ENCODE data around the gene NEDD4L.

Gene NEDD4L

DNA sequence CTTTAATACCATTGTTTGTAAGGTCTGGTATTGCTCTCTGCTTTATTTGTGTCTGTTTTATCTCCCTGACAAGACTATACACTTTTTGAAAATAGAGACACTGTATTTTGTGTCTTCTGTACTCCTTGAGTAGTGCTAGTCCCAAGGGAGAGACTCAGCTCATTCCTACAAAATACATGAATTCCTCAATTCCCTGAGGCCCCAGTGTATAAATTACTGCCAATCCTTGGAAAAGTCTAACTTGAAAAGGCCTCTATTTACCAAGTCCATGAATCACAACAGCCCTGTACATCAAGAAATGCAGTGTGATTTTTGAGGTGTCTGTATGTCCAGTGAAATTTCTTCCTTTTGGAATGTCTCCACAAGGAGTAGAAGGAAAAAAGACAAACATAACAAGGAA, 34.9 kb upstream of the NEDD4L start:
- H3K4me1 ChIP-seq (ENCODE audit: control insufficient read depth in 2 of 2, insufficient read depth in 1 of 2, low read depth in 1 of 2, low read length in 2 of 2): no peaks in the 10 kb centered on the region
- H2BK12ac ChIP-seq (ENCODE audit: low read length): no peak overlapping the region
- DNase-seq (ENCODE audit: low spot score): no peak
- no peak overlapping the region for H2BK15ac ChIP-seq (ENCODE audit: low read length)
- H4K91ac ChIP-seq (ENCODE audit: low read depth, low read length, poor library complexity): no peak overlapping the region
- no peak overlapping the region for H2AFZ ChIP-seq (ENCODE audit: low read length)
- H3K4ac ChIP-seq (ENCODE audit: low read length): no peak overlapping the region
- no peak overlapping the region for H3K14ac ChIP-seq (ENCODE audit: low read length)
- H4K8ac ChIP-seq (ENCODE audit: low read depth, low read length): no peak overlapping the region
- H3K18ac ChIP-seq (ENCODE audit: low read length): no peak overlapping the region
- no peak overlapping the region for H2BK120ac ChIP-seq (ENCODE audit: low read depth, low read length)
- H3K23ac ChIP-seq (ENCODE audit: low read depth, low read length, poor library complexity): no peak overlapping the region
- no peak overlapping the region for H2BK5ac ChIP-seq (ENCODE audit: low read length)
- no peaks in the 10 kb centered on the region for H3K79me1 ChIP-seq (ENCODE audit: low read depth, low read length)
- H3K36me3 ChIP-seq (replicated peaks in 1 of 2; ENCODE audit: control insufficient read depth in 2 of 2, insufficient read depth in 2 of 2, low read length in 2 of 2): no peaks in the 10 kb centered on the region
- no peak overlapping the region for H3K27ac ChIP-seq (replicated peaks; ENCODE audit: low read length)
- no peak overlapping the region for H3K4me2 ChIP-seq (ENCODE audit: insufficient read depth, low read length, poor library complexity, severe bottlenecking)
- no peak overlapping the region for H3K9ac ChIP-seq (ENCODE audit: low read depth, low read length, poor library complexity)
- no peak overlapping the region for H3K4me3 ChIP-seq (ENCODE audit: low read length in 2 of 2)
- peaks cover 0 to 7% (median 0%) of the 10 kb centered on the region in 3 experiments for H3K27me3 ChIP-seq (ENCODE audit: control insufficient read depth in 3 of 3, insufficient read depth in 3 of 3, low read depth in 1 of 3, low read length in 3 of 3)
- H3K9me3 ChIP-seq (replicated peaks in 1 of 2; ENCODE audit: control insufficient read depth in 2 of 2, insufficient read depth in 1 of 2, low read depth in 1 of 2, low read length in 2 of 2): no peaks in the 10 kb centered on the region
- no peak overlapping the region for H2AK5ac ChIP-seq (ENCODE audit: low read depth, low read length)

- no peaks in the 10 kb centered on the region for H3K9me3 ChIP-seq (replicated peaks in 1 of 2; ENCODE audit: control insufficient read depth in 2 of 2, insufficient read depth in 1 of 2, low read depth in 1 of 2, low read length in 2 of 2)
- no peaks in the 10 kb centered on the region for H3K36me3 ChIP-seq (replicated peaks in 1 of 2; ENCODE audit: control insufficient read depth in 2 of 2, insufficient read depth in 2 of 2, low read length in 2 of 2)
- H3K23ac ChIP-seq (ENCODE audit: low read depth, low read length, poor library complexity): no peak overlapping the region
- H3K14ac ChIP-seq (ENCODE audit: low read length): no peak overlapping the region
- H2BK120ac ChIP-seq (ENCODE audit: low read depth, low read length): no peak overlapping the region
- no peak overlapping the region for H3K4ac ChIP-seq (ENCODE audit: low read length)
- H3K18ac ChIP-seq (ENCODE audit: low read length): no peak overlapping the region
- no peak overlapping the region for H3K27ac ChIP-seq (replicated peaks; ENCODE audit: low read length)
- H4K8ac ChIP-seq (ENCODE audit: low read depth, low read length): no peak overlapping the region
- no peak overlapping the region for H2BK15ac ChIP-seq (ENCODE audit: low read length)
- no peak overlapping the region for H2AFZ ChIP-seq (ENCODE audit: low read length)
- no peak overlapping the region for H3K9ac ChIP-seq (ENCODE audit: low read depth, low read length, poor library complexity)
- no peak overlapping the region for H2BK12ac ChIP-seq (ENCODE audit: low read length)
- H4K91ac ChIP-seq (ENCODE audit: low read depth, low read length, poor library complexity): no peak overlapping the region
- no peak overlapping the region for H3K4me3 ChIP-seq (ENCODE audit: low read length in 2 of 2)
- H3K4me2 ChIP-seq (ENCODE audit: insufficient read depth, low read length, poor library complexity, severe bottlenecking): no peak overlapping the region
- 100% methylated on average over 1 of the region's 4 CpGs; no CpG with 5 or more reads in 1 of the 2 donors for WGBS, 2 donors (ENCODE audit: extremely low coverage in 2 of 2, insufficient read length in 2 of 2, insufficient replicate concordance in 1 of 2)
- H3K4me1 ChIP-seq (ENCODE audit: control insufficient read depth in 2 of 2, insufficient read depth in 1 of 2, low read depth in 1 of 2, low read length in 2 of 2): no peaks in the 10 kb centered on the region
- H3K79me1 ChIP-seq (ENCODE audit: low read depth, low read length): no peaks in the 10 kb centered on the region
- H2AK5ac ChIP-seq (ENCODE audit: low read depth, low read length): no peak overlapping the region
- H2BK5ac ChIP-seq (ENCODE audit: low read length): no peak overlapping the region
- no peak for DNase-seq (ENCODE audit: low spot score)
- peaks cover 0 to 7% (median 0%) of the 10 kb centered on the region in 3 experiments for H3K27me3 ChIP-seq (ENCODE audit: control insufficient read depth in 3 of 3, insufficient read depth in 3 of 3, low read depth in 1 of 3, low read length in 3 of 3)
Observed at GRCh38 chr18:58010265-58010664, 33.8 kb upstream of the NEDD4L start.

DNA sequence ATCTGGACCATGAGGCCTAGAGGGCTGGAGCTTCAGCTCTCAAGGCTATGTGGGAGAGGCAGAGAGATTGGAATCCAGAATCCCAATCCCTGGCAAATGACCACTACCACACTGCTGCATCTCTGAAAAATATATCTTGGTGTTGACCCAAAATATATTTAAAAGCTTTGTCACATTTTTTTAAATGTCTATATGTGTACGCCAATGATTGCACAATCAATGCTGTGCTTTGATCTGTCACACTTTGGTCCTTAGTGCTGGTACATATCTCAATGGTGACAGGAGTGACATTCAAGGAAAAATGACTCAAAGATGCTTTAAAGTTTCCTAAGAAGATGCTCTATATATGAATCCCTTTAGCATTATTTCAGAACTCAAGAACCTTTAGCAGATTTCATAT, 31.7 kb upstream of the NEDD4L start:
- no peak overlapping the region for H3K23ac ChIP-seq (ENCODE audit: low read depth, low read length, poor library complexity)
- peaks cover 0 to 7% (median 0%) of the 10 kb centered on the region in 3 experiments for H3K27me3 ChIP-seq (ENCODE audit: control insufficient read depth in 3 of 3, insufficient read depth in 3 of 3, low read depth in 1 of 3, low read length in 3 of 3)
- DNase-seq (ENCODE audit: low spot score): no peak
- H3K18ac ChIP-seq (ENCODE audit: low read length): no peak overlapping the region
- no peak overlapping the region for H3K4ac ChIP-seq (ENCODE audit: low read length)
- no peak overlapping the region for H3K4me2 ChIP-seq (ENCODE audit: insufficient read depth, low read length, poor library complexity, severe bottlenecking)
- peaks cover 0 to 2% of the 10 kb centered on the region in 2 donors for H3K9me3 ChIP-seq (replicated peaks in 1 of 2; ENCODE audit: control insufficient read depth in 2 of 2, insufficient read depth in 1 of 2, low read depth in 1 of 2, low read length in 2 of 2)
- H2BK15ac ChIP-seq (ENCODE audit: low read length): no peak overlapping the region
- WGBS, 2 donors (ENCODE audit: extremely low coverage in 2 of 2, insufficient read length in 2 of 2, insufficient replicate concordance in 1 of 2): no CpG with 5 or more reads among the region's 1 CpG
- no peak overlapping the region for H4K91ac ChIP-seq (ENCODE audit: low read depth, low read length, poor library complexity)
- H4K8ac ChIP-seq (ENCODE audit: low read depth, low read length): no peak overlapping the region
- H3K36me3 ChIP-seq (replicated peaks in 1 of 2; ENCODE audit: control insufficient read depth in 2 of 2, insufficient read depth in 2 of 2, low read length in 2 of 2): no peaks in the 10 kb centered on the region
- H2BK5ac ChIP-seq (ENCODE audit: low read length): no peak overlapping the region
- no peak overlapping the region for H2BK12ac ChIP-seq (ENCODE audit: low read length)
- no peak overlapping the region for H3K9ac ChIP-seq (ENCODE audit: low read depth, low read length, poor library complexity)
- no peak overlapping the region for H3K14ac ChIP-seq (ENCODE audit: low read length)
- H3K79me1 ChIP-seq (ENCODE audit: low read depth, low read length): no peaks in the 10 kb centered on the region
- H2BK120ac ChIP-seq (ENCODE audit: low read depth, low read length): no peak overlapping the region
- H3K27ac ChIP-seq (replicated peaks; ENCODE audit: low read length): no peak overlapping the region
- no peaks in the 10 kb centered on the region for H3K4me1 ChIP-seq (ENCODE audit: control insufficient read depth in 2 of 2, insufficient read depth in 1 of 2, low read depth in 1 of 2, low read length in 2 of 2)
- no peak overlapping the region for H2AFZ ChIP-seq (ENCODE audit: low read length)
- no peak overlapping the region for H3K4me3 ChIP-seq (ENCODE audit: low read length in 2 of 2)
- no peak overlapping the region for H2AK5ac ChIP-seq (ENCODE audit: low read depth, low read length)

- no peak for DNase-seq (ENCODE audit: low spot score)
- Histone ChIP-seq H2BK5ac (ENCODE audit: low read length) (no peak overlapping the region), H3K36me3 (replicated peaks in 1 of 2; ENCODE audit: control insufficient read depth in 2 of 2, insufficient read depth in 2 of 2, low read length in 2 of 2) (no peaks in the 10 kb centered on the region), H3K4ac (ENCODE audit: low read length) (no peak overlapping the region), H3K79me1 (ENCODE audit: low read depth, low read length) (no peaks in the 10 kb centered on the region), H3K4me2 (ENCODE audit: insufficient read depth, low read length, poor library complexity, severe bottlenecking) (no peak overlapping the region), H2AK5ac (ENCODE audit: low read depth, low read length) (no peak overlapping the region), H2BK15ac (ENCODE audit: low read length) (no peak overlapping the region), H3K4me3 (ENCODE audit: low read length in 2 of 2) (no peak overlapping the region), H3K27me3 (ENCODE audit: control insufficient read depth in 3 of 3, insufficient read depth in 3 of 3, low read depth in 1 of 3, low read length in 3 of 3) (peaks cover 0 to 7% (median 0%) of the 10 kb centered on the region in 3 experiments), H2BK120ac (ENCODE audit: low read depth, low read length) (no peak overlapping the region), H3K9me3 (replicated peaks in 1 of 2; ENCODE audit: control insufficient read depth in 2 of 2, insufficient read depth in 1 of 2, low read depth in 1 of 2, low read length in 2 of 2) (peaks cover 0 to 2% of the 10 kb centered on the region in 2 donors), H2BK12ac (ENCODE audit: low read length) (no peak overlapping the region), H3K9ac (ENCODE audit: low read depth, low read length, poor library complexity) (no peak overlapping the region), H3K4me1 (ENCODE audit: control insufficient read depth in 2 of 2, insufficient read depth in 1 of 2, low read depth in 1 of 2, low read length in 2 of 2) (no peaks in the 10 kb centered on the region), H3K14ac (ENCODE audit: low read length) (no peak overlapping the region), H3K18ac (ENCODE audit: low read length) (no peak overlapping the region), H4K91ac (ENCODE audit: low read depth, low read length, poor library complexity) (no peak overlapping the region), H3K27ac (replicated peaks; ENCODE audit: low read length) (no peak overlapping the region), H4K8ac (ENCODE audit: low read depth, low read length) (no peak overlapping the region), H2AFZ (ENCODE audit: low read length) (no peak overlapping the region), H3K23ac (ENCODE audit: low read depth, low read length, poor library complexity) (no peak overlapping the region)
- no CpG with 5 or more reads among the region's 8 CpGs for WGBS, 2 donors (ENCODE audit: extremely low coverage in 2 of 2, insufficient read length in 2 of 2, insufficient replicate concordance in 1 of 2)
Observed at GRCh38 chr18:58013241-58014211, 30.5 kb upstream of the NEDD4L start.

Measured in neuronal stem cell (in vitro differentiated cells).